Measurements from ENCODE around the gene EHBP1L1. TPM values are rescaled to one million over a fixed set of nuclear protein-coding genes. Genes with fewer than 3 reads are reported as not detected.
"Not testable (repeated sequence)": the region's sequence is repeated elsewhere in the genome, so short reads cannot be mapped to it uniquely, and the experiment has no call there.

Gene EHBP1L1
- total RNA-seq, 1 donor from 2014 or later, result 26.1 TPM

DNA sequence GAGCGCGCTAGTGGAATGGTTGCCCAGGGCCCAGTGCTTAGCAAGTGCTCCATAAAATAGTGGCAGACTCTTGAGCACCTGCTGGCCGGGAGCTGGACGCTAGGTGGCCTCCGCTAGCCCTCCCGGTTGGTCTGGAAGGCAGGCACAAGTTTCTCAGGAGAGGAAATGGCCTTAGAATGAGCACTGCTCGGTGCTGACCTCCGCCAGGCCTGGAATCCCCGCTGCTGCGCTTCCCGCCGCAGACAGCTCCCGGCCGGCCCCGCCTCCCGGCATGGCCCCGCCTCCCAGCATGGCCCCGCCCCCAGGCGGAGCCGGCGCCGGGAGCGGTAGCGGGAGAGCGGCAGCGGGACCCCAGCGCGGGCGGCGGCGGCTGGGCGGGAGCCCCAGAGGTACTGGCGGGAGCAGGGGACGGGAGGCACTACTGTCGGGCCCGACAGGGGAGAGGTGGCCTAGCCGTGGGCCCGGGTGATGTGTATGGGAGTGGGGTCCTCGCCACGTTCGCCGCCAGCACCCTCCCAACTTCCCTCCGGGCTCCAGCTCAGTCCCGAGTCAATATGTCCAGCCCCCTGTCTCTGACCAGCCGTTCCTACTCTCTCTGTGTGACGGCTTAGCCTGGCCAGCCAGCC is 62.1 kb downstream of the EHBP1L1 start, which contains the start of gene SIPA1:
TSS of gene SIPA1 (plus strand) at position 308 of the 626 bp plus-strand sequence. CDS start 2,821 bp downstream, outside the sequence.
- peak; percentile 57 for TF ChIP-seq CTCF (conservative IDR thresholded peaks at IDR 0.05; ENCODE audit: low read depth, low read length)
- DNase-seq (ENCODE audit: low read depth), result peak; percentile 38

DNA sequence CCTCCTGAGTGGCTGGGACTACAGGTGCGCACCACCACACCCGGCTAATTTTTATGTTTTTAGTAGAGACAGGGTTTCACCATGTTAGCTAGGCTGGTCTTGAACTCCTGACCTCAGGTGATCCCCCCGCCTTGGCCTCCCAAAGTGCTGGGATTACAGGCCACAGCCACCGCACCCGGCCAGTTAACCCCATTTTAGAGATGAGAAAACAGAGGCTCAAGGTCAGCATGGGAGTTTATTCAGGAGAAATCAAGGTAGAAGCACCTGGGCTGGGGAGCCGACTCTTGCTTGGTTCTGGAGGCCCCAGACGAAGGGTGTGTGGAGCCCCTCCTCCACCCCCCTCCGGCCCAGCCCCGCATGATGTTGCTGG is 63.4 kb downstream of the EHBP1L1 start:
- not testable (repeated sequence) for DNase-seq (ENCODE audit: low read depth); H3K4me3 ChIP-seq (ENCODE audit: low read depth, low read length)

More for the DNA sequence above, 62.1 kb downstream of the EHBP1L1 start, which contains the start of gene SIPA1:
- H3K4me3 ChIP-seq (ENCODE audit: low read depth, low read length), result peak within 1 kb of the TSS; percentile 82

GRCh38 chr11:65639623-65640482 is 64.0 kb downstream of the EHBP1L1 start:
- no peak for TF ChIP-seq CTCF (conservative IDR thresholded peaks at IDR 0.05; ENCODE audit: low read depth, low read length)
- H3K4me3 ChIP-seq (ENCODE audit: low read depth, low read length), result no peak overlapping the region
- no peak for DNase-seq (ENCODE audit: low read depth)

GRCh38 chr11:65640483-65641296 is 64.8 kb downstream of the EHBP1L1 start:
- no peak for TF ChIP-seq CTCF (conservative IDR thresholded peaks at IDR 0.05; ENCODE audit: low read depth, low read length)
- H3K4me3 ChIP-seq (ENCODE audit: low read depth, low read length), result no peak overlapping the region
- no peak for DNase-seq (ENCODE audit: low read depth)

DNA sequence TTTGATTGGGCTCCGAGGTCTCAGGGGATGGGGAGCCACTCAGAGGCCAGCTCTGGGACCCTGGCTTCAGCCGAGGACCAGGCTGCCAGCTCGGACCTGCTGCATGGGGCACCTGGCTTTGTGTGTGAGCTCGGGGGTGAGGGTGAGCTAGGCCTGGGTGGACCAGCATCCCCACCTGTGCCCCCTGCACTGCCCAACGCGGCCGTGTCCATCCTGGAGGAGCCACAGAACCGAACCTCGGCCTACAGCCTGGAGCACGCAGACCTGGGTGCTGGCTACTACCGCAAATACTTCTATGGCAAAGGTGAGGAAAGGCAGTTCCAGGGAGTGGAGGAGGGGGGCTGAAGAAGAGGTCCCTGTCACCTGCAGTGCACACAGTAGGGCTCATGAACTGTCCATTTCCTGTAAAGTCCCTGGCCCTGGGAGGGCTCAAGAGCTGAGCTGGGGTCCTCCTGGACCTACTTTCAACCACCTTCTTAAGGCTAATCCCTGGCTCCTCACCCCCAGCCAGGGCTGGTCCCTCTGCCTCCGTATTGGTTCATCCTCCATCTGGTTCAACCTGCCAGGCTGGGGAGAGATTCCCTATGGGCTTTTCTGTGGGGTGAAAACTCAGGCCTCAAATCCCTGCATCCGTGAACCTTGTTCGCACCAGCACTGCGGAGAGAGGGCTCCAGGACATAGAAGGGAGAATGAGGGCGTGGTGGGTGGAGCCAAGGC is 65.6 kb downstream of the EHBP1L1 start:
- no peak for DNase-seq (ENCODE audit: low read depth)
- no peak for TF ChIP-seq CTCF (conservative IDR thresholded peaks at IDR 0.05; ENCODE audit: low read depth, low read length)
- H3K4me3 ChIP-seq (ENCODE audit: low read depth, low read length), result no peak overlapping the region

Other genes with a start within 250 kb of the EHBP1L1 start
- gene DPF2, start 242.2 kb upstream of the EHBP1L1 start, total RNA-seq, result 34.9 and 44.1 TPM in 2 replicates
- 0.75 and 1.2 TPM in 2 replicates for gene TIGD3, start 221.3 kb upstream of the EHBP1L1 start, total RNA-seq
- gene SLC25A45, start 193.4 kb upstream of the EHBP1L1 start, total RNA-seq, result 0.29 and 1.2 TPM in 2 replicates
- gene FRMD8, start 189.4 kb upstream of the EHBP1L1 start, total RNA-seq, result 43.5 and 49.5 TPM in 2 replicates
- 6.4 and 27.0 TPM in 2 replicates for gene NEAT1, start 153.3 kb upstream of the EHBP1L1 start, total RNA-seq
- gene MALAT1, start 77.0 kb upstream of the EHBP1L1 start, total RNA-seq, result 343 and 1,362 TPM in 2 replicates
- 81.2 and 101 TPM in 2 replicates for gene SCYL1, start 51.0 kb upstream of the EHBP1L1 start, total RNA-seq
- 34.9 and 102 TPM in 2 replicates for gene LTBP3, start 17.7 kb upstream of the EHBP1L1 start, total RNA-seq
- gene ZNRD2, start 5.6 kb upstream of the EHBP1L1 start, total RNA-seq, result 72.0 and 141 TPM in 2 replicates
- gene FAM89B, start 3.5 kb upstream of the EHBP1L1 start, total RNA-seq, result 64.0 and 67.1 TPM in 2 replicates
- 0.17 TPM in 1 of 2 replicates, not detected in the other for gene KCNK7, start 19.7 kb downstream of the EHBP1L1 start, total RNA-seq
- gene MAP3K11, start 38.2 kb downstream of the EHBP1L1 start, total RNA-seq, result 55.0 and 55.3 TPM in 2 replicates
- gene PCNX3, start 39.7 kb downstream of the EHBP1L1 start, total RNA-seq, result 35.9 and 41.6 TPM in 2 replicates
- 45.5 and 66.5 TPM in 2 replicates for gene SIPA1, start 62.0 kb downstream of the EHBP1L1 start, total RNA-seq
- gene RELA, start 86.9 kb downstream of the EHBP1L1 start, total RNA-seq, result 63.6 and 73.0 TPM in 2 replicates
- 47.2 and 72.2 TPM in 2 replicates for gene KAT5, start 136.2 kb downstream of the EHBP1L1 start, total RNA-seq
- gene RNASEH2C, start 144.7 kb downstream of the EHBP1L1 start, total RNA-seq, result 76.7 and 81.1 TPM in 2 replicates
- gene AP5B1, start 204.9 kb downstream of the EHBP1L1 start, total RNA-seq, result 14.0 and 17.9 TPM in 2 replicates
- 4.8 and 12.5 TPM in 2 replicates for gene OVOL1, start 211.0 kb downstream of the EHBP1L1 start, total RNA-seq

Measured in epithelial cell of proximal tubule (primary cell).